Activated CD4-positive, CD25-positive, alpha-beta regulatory T cell treated with anti-CD3 and anti-CD28 coated beads, Interleukin-2, amount 50 U/mL, for 72 hours (primary cell): ENCODE data around the gene PLCG2.
"Not testable (repeated sequence)": the region's sequence is repeated elsewhere in the genome, so short reads cannot be mapped to it uniquely, and the experiment has no call there.

ENCODE experiments used
- DNase-seq: peaks from one replicate; pipeline ENCODE4 v3.0.0; 2021

The PLCG2 gene

GRCh38 chr16:81850197-81850944 is 71.3 kb downstream of the PLCG2 start:
- no peak for DNase-seq

DNA sequence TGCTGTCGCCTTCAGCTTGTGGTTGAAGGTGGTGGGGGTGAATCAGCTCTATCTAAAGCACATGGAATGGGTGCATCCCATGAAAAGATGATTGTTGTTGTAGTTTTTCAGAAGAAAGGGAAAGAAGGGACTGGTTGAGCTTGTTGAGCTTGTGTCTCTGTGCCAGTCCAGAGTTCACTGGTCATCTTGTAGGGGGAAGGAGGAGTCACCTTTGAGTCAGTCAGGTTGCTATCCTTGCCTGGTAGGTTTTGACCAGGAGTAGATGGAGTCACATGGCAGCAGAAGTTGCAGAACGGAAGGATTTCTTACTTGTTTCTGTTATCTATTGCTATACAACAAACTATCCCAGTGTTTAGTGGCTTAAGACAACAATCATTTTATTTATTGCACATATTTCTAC is 73.3 kb downstream of the PLCG2 start:
- DNase-seq, result no peak

- DNase-seq, result no peak
Observed at GRCh38 chr16:81855552-81856153, 76.6 kb downstream of the PLCG2 start.

- DNase-seq, result no peak
Observed at GRCh38 chr16:81860287-81861266, 81.5 kb downstream of the PLCG2 start.

DNA sequence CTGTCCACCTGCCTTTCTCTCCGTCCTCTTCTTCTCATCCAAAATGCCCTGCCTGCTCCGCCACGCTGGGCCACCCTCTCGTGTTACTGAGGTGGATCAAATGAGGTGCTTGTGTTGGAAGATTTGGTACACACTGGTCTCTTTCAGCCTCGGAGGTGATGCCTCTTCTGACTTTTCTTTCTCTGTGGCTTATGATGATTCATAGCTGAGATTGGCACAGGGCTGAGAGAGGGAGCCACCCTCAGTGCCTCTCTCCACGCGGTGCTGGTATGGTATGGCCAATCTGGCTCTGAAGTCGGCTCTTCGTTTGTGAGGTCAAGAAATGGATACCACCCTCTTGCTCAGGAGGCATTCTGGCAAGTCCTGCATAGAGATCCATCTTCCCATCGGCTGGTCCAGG is 82.4 kb downstream of the PLCG2 start:
- no peak for DNase-seq

GRCh38 chr16:81861915-81862314 is 82.8 kb downstream of the PLCG2 start:
- DNase-seq, result no peak

DNA sequence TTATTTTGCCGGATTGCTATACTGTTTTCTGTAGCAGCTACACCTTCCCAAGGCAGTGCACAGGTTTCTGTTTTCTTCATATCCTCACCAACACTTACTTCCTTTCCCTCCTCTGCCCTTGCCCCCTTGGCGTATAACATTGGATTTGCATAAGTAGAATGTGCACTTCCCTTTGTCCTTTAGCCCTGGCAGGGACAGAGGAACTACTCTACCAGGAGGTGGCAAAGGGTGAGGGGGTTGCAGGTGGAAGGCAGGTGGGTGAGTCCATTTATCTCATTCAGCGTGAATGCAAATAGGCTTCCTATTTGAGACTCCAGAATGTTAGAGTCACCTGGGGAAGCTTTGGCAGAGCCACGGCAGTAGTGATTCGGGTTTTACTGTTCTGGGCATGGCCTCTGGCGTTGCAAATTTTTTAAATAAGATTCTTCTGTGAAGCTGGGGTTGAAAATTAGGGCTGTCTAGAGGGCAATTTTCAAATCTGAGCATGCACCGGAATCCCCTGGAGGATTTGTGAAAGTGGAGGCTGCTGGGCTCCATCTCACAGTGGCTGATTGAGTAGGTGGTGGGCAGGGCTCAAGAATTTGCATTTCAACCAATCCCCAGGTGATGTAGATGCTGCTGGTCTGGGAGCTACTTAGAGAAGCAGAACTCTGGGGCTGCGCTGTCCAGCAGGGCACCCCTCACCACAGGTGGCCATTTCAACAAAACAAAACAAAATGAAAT is 84.7 kb downstream of the PLCG2 start:
- no peak for DNase-seq

DNA sequence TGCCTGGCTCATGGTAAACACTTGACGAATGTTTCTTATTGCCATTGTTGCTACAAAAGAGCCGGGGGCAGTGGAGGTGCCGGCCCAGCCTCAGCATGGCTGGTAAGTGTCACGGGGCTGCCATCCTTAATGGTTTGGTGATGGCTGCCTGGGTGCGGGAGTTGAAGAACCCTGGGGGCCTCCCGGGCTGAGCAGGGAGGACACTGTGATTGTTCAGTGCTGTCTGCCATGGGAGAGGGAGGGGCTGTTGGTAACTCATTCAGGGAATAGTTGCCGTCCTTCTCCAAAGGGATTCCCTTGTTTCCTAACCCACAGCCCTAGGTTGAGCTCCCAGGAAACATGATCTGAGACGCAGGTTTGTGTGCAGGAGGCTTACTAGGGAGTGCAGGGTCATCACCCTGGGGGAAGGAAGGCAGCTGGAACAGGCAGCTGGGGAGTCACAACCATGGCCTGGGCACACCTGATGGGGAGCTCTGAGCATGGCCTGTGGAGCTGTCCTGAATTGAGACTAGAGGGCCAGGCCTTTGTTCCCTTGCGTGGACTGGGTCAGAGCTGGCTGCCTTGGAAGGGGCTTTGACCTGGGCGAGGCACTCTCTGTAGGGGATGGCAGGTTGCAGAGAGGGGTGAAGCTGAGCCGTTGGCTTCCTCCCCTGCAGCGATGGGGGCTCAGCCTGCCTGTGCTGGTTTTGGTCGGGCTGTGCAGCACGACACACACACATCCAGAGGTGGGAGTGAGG is 85.7 kb downstream of the PLCG2 start:
- no peak for DNase-seq

DNA sequence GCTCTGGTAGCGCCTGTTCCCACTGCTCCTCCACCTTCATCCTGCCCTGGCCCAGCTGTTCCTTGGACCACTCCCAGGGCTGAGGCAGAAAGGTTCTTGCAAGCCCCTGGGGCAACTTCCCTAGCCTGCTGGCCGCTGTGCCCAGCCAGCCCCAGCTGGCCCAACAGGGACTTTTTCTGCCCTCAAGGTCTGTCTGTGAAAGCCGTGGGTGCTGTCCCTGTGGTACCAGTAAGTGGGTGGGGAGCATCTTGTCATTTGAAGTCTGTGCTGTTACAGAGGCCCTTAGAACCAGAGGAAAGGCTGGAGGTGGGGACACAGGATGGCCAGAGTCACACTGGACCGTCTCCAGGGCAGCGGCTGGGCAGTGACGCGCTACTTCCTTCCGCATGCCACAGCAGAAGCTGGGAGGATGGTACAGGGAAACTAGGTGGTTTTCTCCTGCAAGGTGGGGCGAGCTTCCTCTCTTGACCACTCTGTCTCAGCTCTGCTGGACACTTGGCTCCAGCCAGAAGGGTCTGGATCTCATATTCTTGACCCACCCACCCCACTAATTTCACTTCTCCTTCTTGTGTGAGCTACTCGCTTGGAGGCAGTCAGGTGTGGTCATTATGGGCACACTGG is 87.8 kb downstream of the PLCG2 start:
- no peak for DNase-seq

DNA sequence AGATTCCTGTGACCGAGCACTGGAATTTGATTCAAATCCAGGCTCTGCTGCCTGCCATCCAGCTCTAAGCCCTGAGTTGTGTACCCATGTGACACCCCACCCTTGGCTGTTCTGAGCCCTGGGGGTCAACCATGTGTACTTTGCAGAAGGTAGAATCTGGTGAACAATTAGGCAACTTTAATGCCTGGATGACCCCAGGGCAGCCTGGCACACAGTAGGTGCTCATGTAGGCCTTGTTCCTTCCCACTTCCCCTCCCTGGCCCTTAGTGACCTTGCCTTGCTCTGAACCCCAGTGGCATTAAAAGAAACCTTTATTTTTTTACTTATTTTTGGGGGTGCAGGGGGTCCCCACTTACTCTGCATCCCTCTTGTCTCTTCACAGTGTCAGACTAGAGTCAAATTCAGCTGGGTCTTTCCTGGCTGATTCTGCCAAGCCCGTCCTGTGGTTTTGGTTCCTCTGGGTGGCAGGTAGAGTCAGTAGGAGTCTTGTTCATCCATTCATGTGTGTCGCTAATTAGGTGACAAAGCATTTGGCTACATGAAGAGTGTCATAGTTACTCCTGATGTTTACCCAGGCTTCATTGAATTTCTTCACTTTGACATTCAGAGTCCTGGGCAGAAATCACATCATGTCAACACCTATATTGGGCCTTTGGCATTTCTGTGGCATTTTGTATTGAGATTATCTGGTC is 89.1 kb downstream of the PLCG2 start:
- no peak for DNase-seq

DNA sequence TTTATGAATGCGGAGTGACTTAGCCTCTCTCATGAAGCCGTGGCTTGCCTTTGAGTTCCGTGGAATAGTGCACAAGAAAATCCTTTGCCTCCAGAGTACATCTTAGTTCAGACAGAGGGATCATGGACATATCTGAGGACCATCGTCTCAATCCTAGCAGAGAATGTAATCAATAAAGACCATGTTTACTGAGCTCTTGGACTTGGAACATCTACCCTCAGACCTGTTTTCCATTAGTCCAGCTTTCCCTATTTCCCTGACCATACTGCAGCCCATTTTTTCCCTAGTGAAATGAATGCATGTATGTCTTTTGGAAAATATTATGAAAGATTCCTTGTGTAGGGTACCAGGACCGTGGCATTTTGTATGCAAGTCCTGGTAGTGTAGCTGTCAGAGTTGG is 90.2 kb downstream of the PLCG2 start:
- no peak for DNase-seq

DNA sequence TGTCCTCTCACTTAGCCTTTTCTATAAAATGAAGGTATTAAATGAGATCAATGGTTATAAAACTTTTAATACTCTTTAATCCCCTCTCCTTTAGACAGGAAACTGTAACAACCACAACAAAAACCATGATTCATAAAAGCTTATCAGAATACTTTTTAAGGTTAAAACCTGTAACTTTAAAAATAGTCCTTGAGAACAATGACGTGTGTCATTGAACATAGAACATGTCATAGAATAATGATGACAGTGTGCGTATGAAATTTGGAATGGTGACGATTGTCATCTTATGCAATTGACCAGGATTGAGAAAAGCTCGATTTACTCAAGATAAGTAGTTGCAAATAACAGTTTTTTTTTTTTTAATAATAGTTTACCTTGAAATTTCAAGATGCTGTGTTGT is 94.1 kb downstream of the PLCG2 start:
- DNase-seq, result no peak

GRCh38 chr16:81873843-81874752 is 95.0 kb downstream of the PLCG2 start:
- DNase-seq, result peak; percentile 37

GRCh38 chr16:81875461-81875860 is 96.4 kb downstream of the PLCG2 start:
- DNase-seq, result no peak

DNA sequence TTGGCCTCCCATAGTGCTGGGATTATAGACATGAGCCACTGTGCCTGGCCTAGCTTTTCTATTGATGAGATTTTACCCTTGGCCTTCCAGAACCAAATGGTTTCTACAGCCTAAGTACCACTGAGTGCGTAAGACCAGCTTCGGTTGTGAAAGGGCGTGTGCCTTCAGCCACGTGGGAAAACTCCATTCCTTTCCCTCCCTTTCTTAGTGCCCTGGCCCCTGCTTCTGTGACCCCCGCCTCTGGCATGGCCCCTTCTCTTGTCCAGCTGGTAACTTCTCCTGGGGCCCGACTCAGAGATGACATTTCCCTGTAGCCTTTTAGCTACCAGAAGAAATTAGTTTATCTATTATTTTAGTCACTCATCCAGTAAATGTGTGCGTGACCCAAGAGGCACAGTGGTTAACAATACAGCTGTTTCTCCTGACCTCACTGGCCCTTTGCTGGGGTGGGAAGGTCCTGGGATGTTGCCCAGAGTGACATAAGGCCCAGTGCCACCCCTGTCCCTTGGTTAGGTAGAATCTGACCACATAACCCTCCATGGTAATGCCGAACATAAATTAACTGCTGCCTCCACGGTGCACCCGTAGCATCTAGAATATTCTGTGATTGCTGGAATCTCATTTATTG is 97.3 kb downstream of the PLCG2 start:
- no peak for DNase-seq

GRCh38 chr16:81877490-81877889 is 98.4 kb downstream of the PLCG2 start:
- not testable (repeated sequence) for DNase-seq

GRCh38 chr16:81878529-81878928 is 99.4 kb downstream of the PLCG2 start:
- DNase-seq, result no peak

DNA sequence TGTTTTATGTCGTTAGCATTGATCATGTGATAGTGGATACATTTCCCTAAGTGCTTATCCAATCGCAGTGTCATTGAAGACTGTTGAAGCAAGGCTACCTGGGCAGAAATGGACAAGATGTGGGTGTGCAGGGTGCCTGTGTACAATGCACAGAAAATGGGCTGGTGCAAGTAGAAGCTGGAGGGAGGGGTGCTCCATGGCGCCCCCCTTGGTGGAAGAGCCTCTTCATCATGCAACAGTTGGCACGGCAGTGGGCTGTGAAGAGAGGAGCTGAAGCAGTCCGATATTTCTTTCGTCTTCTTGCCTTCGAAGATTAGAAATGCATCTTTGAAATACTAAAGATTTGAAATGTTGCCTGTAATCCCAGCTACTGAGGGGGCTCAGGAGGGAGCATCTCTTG is 100.5 kb downstream of the PLCG2 start:
- no peak for DNase-seq

DNA sequence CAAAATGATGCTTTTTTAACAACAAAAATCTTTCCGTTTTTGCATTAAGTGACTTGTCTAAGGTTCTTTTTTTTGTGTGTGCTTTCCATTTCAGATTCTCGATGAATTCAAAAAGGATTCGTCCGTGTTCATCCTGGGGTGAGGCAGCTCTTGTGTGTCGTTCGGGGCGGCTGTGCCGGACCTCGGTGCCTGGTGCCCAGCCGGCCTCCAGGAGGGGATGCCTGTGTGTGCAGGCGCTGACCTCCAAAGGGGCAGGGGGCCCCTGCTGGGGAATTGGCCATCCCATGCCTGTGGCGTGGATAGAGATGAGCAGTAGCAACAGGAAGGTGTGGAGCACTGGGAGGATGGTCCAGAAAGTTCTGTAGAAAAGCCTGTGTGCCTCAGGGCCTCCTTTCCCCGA is 101.7 kb downstream of the PLCG2 start:
- no peak for DNase-seq

- no peak for DNase-seq
Observed at GRCh38 chr16:81881228-81881627, 102.1 kb downstream of the PLCG2 start.
